Ishikawa (cell line): ENCODE results near the gene IL1A.

ENCODE experiments used
- CEBPB ChIP-seq: IDR thresholded peaks from 2 replicates; pipeline ENCODE4 v1.6.1; 2012
- CREB1 ChIP-seq: IDR thresholded peaks from 2 replicates; pipeline ENCODE4 v1.6.1; 2012; ENCODE audit warnings: low read depth
- EP300 ChIP-seq: IDR thresholded peaks from 2 replicates; pipeline ENCODE4 v1.6.1; 2012; ENCODE audit warnings: borderline replicate concordance
- NFIC ChIP-seq: IDR thresholded peaks from 2 replicates; pipeline ENCODE4 v1.6.1; 2012
- RAD21 ChIP-seq: IDR thresholded peaks from 2 replicates; pipeline ENCODE4 v1.6.1; 2012; ENCODE audit warnings: low read depth
- TAF1 ChIP-seq: IDR thresholded peaks from 2 replicates; pipeline ENCODE4 v1.6.1; 2012; ENCODE audit warnings: low read depth, mild to moderate bottlenecking
- TCF12 ChIP-seq: IDR thresholded peaks from 2 replicates; pipeline ENCODE4 v1.6.1; 2012; ENCODE audit warnings: low read depth
- ZBTB7A ChIP-seq: IDR thresholded peaks from 2 replicates; pipeline ENCODE4 v1.6.1; 2012; ENCODE audit warnings: low read depth
- TF ChIP-seq, protein P1 (sequence below): IDR thresholded peaks from 2 replicates; pipeline ENCODE4 v1.6.1; 2012; ENCODE audit warnings: low read depth, mild to moderate bottlenecking
- TF ChIP-seq, protein P2 (sequence below): IDR thresholded peaks from 2 replicates; pipeline ENCODE4 v1.6.1; 2012
- TF ChIP-seq, protein P3 (sequence below): IDR thresholded peaks from 2 replicates; pipeline ENCODE4 v1.6.1; 2012

DNA sequence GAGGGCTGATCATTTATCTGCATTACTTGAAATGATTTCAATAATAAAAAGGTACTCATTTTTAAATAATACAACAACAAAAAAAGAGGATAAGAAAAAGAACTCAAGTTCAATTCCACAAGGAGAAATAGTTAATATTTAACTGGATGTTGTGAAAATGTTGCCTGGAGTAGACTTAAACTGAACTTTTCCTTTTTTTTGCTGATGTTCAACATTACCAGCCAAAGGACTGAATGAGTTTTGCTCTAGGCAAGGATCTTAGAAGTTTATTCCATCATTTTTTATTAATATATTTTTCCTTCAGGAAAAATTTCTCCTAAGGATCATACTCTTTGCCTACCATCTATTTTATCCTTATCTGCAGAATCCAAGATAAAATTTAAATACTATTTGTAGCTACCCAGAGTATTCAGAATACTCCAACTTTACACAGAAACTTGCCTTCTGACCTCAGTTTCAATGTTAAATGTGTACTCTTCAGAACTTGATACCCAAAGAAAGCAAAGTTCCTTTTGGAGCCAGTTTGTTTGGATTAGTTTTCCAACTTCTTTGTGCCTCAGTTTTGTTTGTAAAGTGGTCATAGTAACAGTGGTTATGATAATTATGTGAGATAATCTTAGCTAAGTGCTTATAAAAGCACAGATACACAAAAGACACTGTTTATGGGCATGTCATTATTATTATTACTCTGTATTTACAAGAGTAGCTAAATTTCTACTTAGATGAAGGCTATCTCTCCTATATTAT, 32.7 kb downstream of the IL1A start:
- TF ChIP-seq, protein P1, sequence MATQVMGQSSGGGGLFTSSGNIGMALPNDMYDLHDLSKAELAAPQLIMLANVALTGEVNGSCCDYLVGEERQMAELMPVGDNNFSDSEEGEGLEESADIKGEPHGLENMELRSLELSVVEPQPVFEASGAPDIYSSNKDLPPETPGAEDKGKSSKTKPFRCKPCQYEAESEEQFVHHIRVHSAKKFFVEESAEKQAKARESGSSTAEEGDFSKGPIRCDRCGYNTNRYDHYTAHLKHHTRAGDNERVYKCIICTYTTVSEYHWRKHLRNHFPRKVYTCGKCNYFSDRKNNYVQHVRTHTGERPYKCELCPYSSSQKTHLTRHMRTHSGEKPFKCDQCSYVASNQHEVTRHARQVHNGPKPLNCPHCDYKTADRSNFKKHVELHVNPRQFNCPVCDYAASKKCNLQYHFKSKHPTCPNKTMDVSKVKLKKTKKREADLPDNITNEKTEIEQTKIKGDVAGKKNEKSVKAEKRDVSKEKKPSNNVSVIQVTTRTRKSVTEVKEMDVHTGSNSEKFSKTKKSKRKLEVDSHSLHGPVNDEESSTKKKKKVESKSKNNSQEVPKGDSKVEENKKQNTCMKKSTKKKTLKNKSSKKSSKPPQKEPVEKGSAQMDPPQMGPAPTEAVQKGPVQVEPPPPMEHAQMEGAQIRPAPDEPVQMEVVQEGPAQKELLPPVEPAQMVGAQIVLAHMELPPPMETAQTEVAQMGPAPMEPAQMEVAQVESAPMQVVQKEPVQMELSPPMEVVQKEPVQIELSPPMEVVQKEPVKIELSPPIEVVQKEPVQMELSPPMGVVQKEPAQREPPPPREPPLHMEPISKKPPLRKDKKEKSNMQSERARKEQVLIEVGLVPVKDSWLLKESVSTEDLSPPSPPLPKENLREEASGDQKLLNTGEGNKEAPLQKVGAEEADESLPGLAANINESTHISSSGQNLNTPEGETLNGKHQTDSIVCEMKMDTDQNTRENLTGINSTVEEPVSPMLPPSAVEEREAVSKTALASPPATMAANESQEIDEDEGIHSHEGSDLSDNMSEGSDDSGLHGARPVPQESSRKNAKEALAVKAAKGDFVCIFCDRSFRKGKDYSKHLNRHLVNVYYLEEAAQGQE: no peak
- TF ChIP-seq EP300: no peak
- TF ChIP-seq TCF12: no peak
- TF ChIP-seq TAF1: no peak
- TF ChIP-seq, protein P2, sequence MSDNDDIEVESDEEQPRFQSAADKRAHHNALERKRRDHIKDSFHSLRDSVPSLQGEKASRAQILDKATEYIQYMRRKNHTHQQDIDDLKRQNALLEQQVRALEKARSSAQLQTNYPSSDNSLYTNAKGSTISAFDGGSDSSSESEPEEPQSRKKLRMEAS: no peak
- TF ChIP-seq CREB1: no peak
- no peak for TF ChIP-seq RAD21
- TF ChIP-seq, protein P3, sequence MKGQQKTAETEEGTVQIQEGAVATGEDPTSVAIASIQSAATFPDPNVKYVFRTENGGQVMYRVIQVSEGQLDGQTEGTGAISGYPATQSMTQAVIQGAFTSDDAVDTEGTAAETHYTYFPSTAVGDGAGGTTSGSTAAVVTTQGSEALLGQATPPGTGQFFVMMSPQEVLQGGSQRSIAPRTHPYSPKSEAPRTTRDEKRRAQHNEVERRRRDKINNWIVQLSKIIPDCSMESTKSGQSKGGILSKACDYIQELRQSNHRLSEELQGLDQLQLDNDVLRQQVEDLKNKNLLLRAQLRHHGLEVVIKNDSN: no peak
- TF ChIP-seq NFIC: no peak
- no peak for TF ChIP-seq ZBTB7A
- TF ChIP-seq CEBPB: no peak
